ENCODE results near the gene C1QTNF5.

Gene C1QTNF5

GRCh38 chr11:119382101-119382500, 41.4 kb upstream of the C1QTNF5 start:
- TF ChIP-seq ZNF837 (tag by site-specific recombination; IDR thresholded peaks at IDR 0.05) = no peak
- TF ChIP-seq ZBTB7A (tag by site-specific recombination; IDR thresholded peaks at IDR 0.05; ENCODE audit: low read depth) = no peak
- TF ChIP-seq CTCF (tag by site-specific recombination; IDR thresholded peaks at IDR 0.05) = no peak
- TF ChIP-seq, protein P1, sequence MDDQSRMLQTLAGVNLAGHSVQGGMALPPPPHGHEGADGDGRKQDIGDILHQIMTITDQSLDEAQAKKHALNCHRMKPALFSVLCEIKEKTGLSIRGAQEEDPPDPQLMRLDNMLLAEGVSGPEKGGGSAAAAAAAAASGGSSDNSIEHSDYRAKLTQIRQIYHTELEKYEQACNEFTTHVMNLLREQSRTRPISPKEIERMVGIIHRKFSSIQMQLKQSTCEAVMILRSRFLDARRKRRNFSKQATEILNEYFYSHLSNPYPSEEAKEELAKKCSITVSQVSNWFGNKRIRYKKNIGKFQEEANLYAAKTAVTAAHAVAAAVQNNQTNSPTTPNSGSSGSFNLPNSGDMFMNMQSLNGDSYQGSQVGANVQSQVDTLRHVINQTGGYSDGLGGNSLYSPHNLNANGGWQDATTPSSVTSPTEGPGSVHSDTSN (CRISPR knock-in tag; IDR thresholded peaks at IDR 0.05) = no peak
- TF ChIP-seq GLI4 (tag by site-specific recombination; IDR thresholded peaks at IDR 0.05) = no peak
- no peak for TF ChIP-seq PRDM10 (tag by site-specific recombination; IDR thresholded peaks at IDR 0.05)
- no peak for TF ChIP-seq ZNF585B (tag by site-specific recombination; IDR thresholded peaks at IDR 0.05)
- TF ChIP-seq ZNF148 (tag by site-specific recombination; IDR thresholded peaks at IDR 0.05; ENCODE audit: borderline replicate concordance) = no peak
- ChIA-PET CTCF (interaction anchor here (0.6 to 13.7 kb wide), 8 partner anchors 21 to 1082 kb away, joined by 3 to 160 read pairs (median 4); partner anchors contain the start of genes NECTIN1 and RNF26), POLR2A (no interaction called here)
- Histone ChIP-seq H3K27ac (ENCODE audit: extremely low read depth, low read depth, low read length) (no peak overlapping the region), H3K9me3 (ENCODE audit: control insufficient read depth, insufficient read depth, low read depth, low read length) (no peaks in the 10 kb centered on the region), H3K36me3 (ENCODE audit: control insufficient read depth in 2 of 2, insufficient read depth in 1 of 2, low read length in 2 of 2) (no peaks in the 10 kb centered on the region), H3K4me3 (ENCODE audit: low read depth, low read length) (peak overlapping the region; percentile 41), H3K4me1 (ENCODE audit: control insufficient read depth, insufficient read depth, low read length) (no peaks in the 10 kb centered on the region; the same call in 1 of the 2 replicates)

- no peak within 1 kb of the TSS for H3K27ac ChIP-seq (ENCODE audit: extremely low read depth, low read depth, low read length)
- ChIA-PET POLR2A (interaction anchor here (0.8 to 1.5 kb wide), 5 partner anchors 21 to 260 kb away, joined by 3 to 7 read pairs (median 4); partner anchors contain the start of gene HINFP), CTCF (interaction anchor here (0.6 to 13.7 kb wide), 22 partner anchors 8 to 325 kb away, joined by 3 to 160 read pairs (median 4); partner anchors contain the start of genes C1QTNF5 and RNF26)
- H3K9me3 ChIP-seq (ENCODE audit: control insufficient read depth, insufficient read depth, low read depth, low read length) = no peaks in the 10 kb centered on the region
- no peaks in the 10 kb centered on the region; the same call in 1 of the 2 replicates for H3K4me1 ChIP-seq (ENCODE audit: control insufficient read depth, insufficient read depth, low read length)
- H3K36me3 ChIP-seq (ENCODE audit: control insufficient read depth in 2 of 2, insufficient read depth in 1 of 2, low read length in 2 of 2) = no peaks in the 10 kb centered on the region
- H3K4me3 ChIP-seq (ENCODE audit: low read depth, low read length) = peak within 1 kb of the TSS; percentile 45
- TF ChIP-seq ZNF514 (tag by site-specific recombination; IDR thresholded peaks at IDR 0.05) (no peak), ZNF311 (tag by site-specific recombination; IDR thresholded peaks at IDR 0.05; ENCODE audit: borderline replicate concordance) (no peak), ZNF571 (tag by site-specific recombination; IDR thresholded peaks at IDR 0.05) (no peak), OSR2 (tag by site-specific recombination; IDR thresholded peaks at IDR 0.05) (no peak), ZNF555 (tag by site-specific recombination; conservative IDR thresholded peaks at IDR 0.05) (no peak), ZFP3 (tag by site-specific recombination; IDR thresholded peaks at IDR 0.05; ENCODE audit: low read depth) (no peak), RBAK (tag by site-specific recombination; IDR thresholded peaks at IDR 0.05) (no peak), ZNF658 (tag by site-specific recombination; IDR thresholded peaks at IDR 0.05) (no peak), ZNF23 (tag by site-specific recombination; IDR thresholded peaks at IDR 0.05; ENCODE audit: borderline replicate concordance) (no peak), ZNF585B (tag by site-specific recombination; IDR thresholded peaks at IDR 0.05) (no peak), TCF7L2 (IDR thresholded peaks at IDR 0.05; ENCODE audit: borderline replicate concordance, low read depth, low read length) (no peak), GLI2 (tag by site-specific recombination; IDR thresholded peaks at IDR 0.05; ENCODE audit: borderline replicate concordance, low read depth) (no peak), KLF8 (tag by site-specific recombination; IDR thresholded peaks at IDR 0.05) (peak; percentile 71), ZNF596 (tag by site-specific recombination; IDR thresholded peaks at IDR 0.05) (no peak), SP3 (tag by site-specific recombination; IDR thresholded peaks at IDR 0.05) (peak; percentile 68), ZNF433 (tag by site-specific recombination; IDR thresholded peaks at IDR 0.05; ENCODE audit: low read depth) (no peak)
- TF ChIP-seq, protein P2, sequence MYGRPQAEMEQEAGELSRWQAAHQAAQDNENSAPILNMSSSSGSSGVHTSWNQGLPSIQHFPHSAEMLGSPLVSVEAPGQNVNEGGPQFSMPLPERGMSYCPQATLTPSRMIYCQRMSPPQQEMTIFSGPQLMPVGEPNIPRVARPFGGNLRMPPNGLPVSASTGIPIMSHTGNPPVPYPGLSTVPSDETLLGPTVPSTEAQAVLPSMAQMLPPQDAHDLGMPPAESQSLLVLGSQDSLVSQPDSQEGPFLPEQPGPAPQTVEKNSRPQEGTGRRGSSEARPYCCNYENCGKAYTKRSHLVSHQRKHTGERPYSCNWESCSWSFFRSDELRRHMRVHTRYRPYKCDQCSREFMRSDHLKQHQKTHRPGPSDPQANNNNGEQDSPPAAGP (tag by site-specific recombination; IDR thresholded peaks at IDR 0.05) = peak; percentile 51; the same call in 1 of the 2 replicates
Measured at GRCh38 chr11:119381181-119381988, 40.7 kb upstream of the C1QTNF5 start, which contains the start of gene USP2. TSS of gene USP2 (minus strand) at chr11:119381690. CDS start at chr11:119373480, 8,210 bp downstream.
